HG03460 (cell line): ENCODE measurements around the gene POM121.
"Not testable (repeated sequence)": the region's sequence is repeated elsewhere in the genome, so short reads cannot be mapped to it uniquely, and the experiment has no call there.

Source experiments
- ATAC-seq: cut with Tn5 transposase; IDR thresholded peaks from one replicate; pipeline ENCODE4 v1.9.1; 2021; ENCODE audit not compliant: unreplicated experiment

POM121 gene

DNA sequence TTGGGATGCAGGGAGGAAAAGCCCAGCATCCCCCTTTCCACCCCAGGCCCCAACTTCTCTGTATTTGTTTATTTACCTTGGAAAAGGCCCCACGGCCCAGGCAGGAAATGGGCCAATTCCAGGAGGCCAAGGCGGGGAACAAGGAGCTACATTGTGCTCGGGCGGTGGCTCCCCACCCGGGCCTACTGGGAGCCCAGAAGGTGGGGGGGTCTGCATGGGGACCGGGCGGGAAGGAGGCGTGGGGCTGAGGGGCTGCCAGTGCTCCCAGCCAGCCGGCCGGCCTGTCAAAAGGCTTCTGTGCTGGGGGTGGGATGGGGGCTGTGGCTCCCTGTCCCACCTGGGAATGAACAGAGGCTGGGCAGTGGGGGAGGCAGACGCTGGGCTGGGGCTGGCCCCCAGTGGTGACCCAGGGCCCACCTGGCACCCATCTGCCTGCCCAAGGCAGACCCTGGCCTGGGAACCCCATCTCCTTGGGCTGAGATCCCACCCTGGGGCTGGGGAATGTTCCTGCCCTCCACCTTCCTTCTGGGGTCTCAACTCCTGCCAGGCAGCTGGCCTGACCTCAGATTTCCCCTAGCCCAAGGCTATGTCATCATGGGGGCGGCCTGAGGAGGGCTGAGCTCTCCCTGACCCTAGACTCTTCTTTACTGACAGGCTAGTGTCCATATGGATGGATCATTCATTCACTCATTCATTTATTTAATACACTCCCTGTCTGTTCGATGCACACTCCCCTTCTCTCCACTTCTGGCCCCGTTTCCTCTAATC is 65.4 kb downstream of the POM121 start:
- ATAC-seq, result not testable (repeated sequence)

DNA sequence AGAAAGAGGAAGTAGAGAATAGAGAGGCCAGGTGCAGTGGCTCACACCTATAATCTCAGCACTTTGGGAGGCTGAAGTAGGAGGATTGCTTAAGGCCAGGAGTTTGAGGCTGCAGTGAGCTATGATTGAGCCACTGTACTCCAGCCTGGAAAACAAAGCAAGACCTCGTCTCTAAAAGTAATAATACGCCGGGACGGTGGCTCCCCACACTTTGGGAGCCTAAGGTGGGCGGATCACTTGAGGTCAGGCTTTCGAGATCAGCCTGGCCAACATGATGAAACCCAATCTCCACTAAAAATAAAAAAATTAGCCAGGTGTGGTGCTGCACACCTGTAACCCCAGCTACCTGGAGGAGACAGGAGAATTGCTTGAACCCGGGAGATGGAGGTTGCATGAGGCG is 70.6 kb downstream of the POM121 start:
- ATAC-seq, result not testable (repeated sequence)

DNA sequence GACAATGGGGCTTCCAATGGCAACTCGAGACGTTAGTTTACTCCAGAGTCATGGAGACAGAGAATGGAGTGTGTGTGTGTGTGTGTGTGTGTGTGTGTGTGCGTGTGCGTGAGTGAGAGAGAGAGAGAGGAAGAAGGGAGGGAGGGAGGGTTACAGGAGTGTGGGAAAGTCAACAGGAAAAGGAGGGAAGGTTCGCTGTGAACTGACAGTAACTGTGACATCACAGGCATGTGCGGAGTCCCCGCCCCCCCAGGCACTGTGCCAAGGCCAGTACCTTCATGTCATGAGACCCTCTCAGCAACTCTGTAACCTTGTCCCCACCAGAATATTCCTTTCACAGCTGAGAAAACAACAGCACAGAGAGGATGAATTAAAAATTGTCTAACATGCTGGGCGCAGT is 72.6 kb downstream of the POM121 start:
- ATAC-seq, result not testable (repeated sequence)

DNA sequence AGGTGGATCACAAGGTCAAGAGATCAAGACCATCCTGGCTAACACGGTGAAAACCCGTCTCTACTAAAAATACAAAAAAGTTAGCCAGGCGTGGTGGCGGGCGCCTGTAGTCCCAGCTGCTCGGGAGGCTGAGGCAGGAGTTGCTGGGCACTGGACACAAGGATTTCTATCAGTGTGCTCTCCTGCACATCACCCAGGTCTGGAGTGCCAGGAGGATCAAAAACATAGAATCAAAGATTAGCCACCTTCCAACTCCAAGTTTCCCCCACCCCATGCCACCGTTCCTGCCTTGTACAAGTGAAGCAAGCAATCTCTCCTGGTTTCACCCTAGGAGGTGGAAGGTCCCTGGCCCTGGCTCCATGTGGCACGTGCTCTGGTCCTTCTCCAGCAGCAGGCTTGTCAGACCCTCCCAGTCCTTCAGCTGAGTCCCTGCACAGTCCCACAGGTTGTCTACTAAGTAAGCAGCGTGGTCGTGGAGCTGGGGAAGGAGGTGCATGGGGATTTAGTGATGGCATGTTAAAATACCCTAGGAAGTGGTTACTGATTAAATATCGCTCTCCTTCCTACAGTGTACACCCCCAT is 73.1 kb downstream of the POM121 start:
- ATAC-seq, result not testable (repeated sequence)
